ENCODE measurements around the gene AP2M1. TPM values are rescaled to one million over a fixed set of nuclear protein-coding genes. Genes with fewer than 3 reads are reported as not detected.

AP2M1 gene
- total and polyA plus RNA-seq, 2 donors (not counting 1 experiment from before 2014, with no cell fraction given), result 430 to 746 TPM

- no peak overlapping the region for H3K27ac ChIP-seq (ENCODE audit: insufficient read depth, low read length)
- peaks cover 4% of the 10 kb centered on the region for H3K4me1 ChIP-seq (ENCODE audit: control insufficient read depth, extremely low read depth, insufficient read depth, low read length)
- no peak overlapping the region for H2AFZ ChIP-seq (ENCODE audit: low read length)
- H3K9me3 ChIP-seq (ENCODE audit: control insufficient read depth, insufficient read depth, low read depth, low read length), result no peaks in the 10 kb centered on the region
- no peak overlapping the region for H3K4me3 ChIP-seq (replicated peaks in 1 of 4; ENCODE audit: control extremely low read depth in 1 of 4, insufficient read depth in 1 of 4, low read depth in 3 of 4, low read length in 4 of 4)
- peaks cover 30% of the 10 kb centered on the region for H3K79me2 ChIP-seq (ENCODE audit: control insufficient read depth, insufficient read depth, low read length)
- no peak overlapping the region for H3K4me2 ChIP-seq (ENCODE audit: extremely low read depth, insufficient read depth, low read length)
- TF ChIP-seq EZH2 (IDR thresholded peaks at IDR 0.05; ENCODE audit: low read length, missing control alignments) (no peak), CTCF (conservative IDR thresholded peaks at IDR 0.05 in 1 of 2, IDR thresholded peaks at IDR 0.05 in 1 of 2; ENCODE audit: low read depth in 1 of 2, low read length in 2 of 2) (no peak)
- DNase-seq (ENCODE audit: low read depth in 2 of 2), result no peak
- peaks cover 19% of the 10 kb centered on the region for H3K36me3 ChIP-seq (ENCODE audit: control insufficient read depth, insufficient read depth, low read length)
- H3K27me3 ChIP-seq (ENCODE audit: control insufficient read depth, insufficient read depth, low read length), result no peaks in the 10 kb centered on the region
- H4K20me1 ChIP-seq (ENCODE audit: control insufficient read depth, extremely low read depth, insufficient read depth, low read length), result no peaks in the 10 kb centered on the region
- no peak overlapping the region for H3K9ac ChIP-seq (ENCODE audit: insufficient read depth, low read length)
These were observed 34.2 kb upstream of the AP2M1 start for GRCh38 chr3:184140436-184140835.

- H3K36me3 ChIP-seq (ENCODE audit: control insufficient read depth, insufficient read depth, low read length), result peaks cover 21% of the 10 kb centered on the region
These were observed 32.5 kb upstream of the AP2M1 start for GRCh38 chr3:184142199-184142598.

GRCh38 chr3:184143327-184143726, 31.3 kb upstream of the AP2M1 start:
- H3K27ac ChIP-seq (ENCODE audit: insufficient read depth, low read length), result no peak overlapping the region
- no peak overlapping the region for H2AFZ ChIP-seq (ENCODE audit: low read length)
- no peak overlapping the region for H3K4me2 ChIP-seq (ENCODE audit: extremely low read depth, insufficient read depth, low read length)
- no peaks in the 10 kb centered on the region for H3K4me1 ChIP-seq (ENCODE audit: control insufficient read depth, extremely low read depth, insufficient read depth, low read length)
- peaks cover 3% of the 10 kb centered on the region for H3K79me2 ChIP-seq (ENCODE audit: control insufficient read depth, insufficient read depth, low read length)
- H3K36me3 ChIP-seq (ENCODE audit: control insufficient read depth, insufficient read depth, low read length), result peaks cover 21% of the 10 kb centered on the region
- no peaks in the 10 kb centered on the region for H4K20me1 ChIP-seq (ENCODE audit: control insufficient read depth, extremely low read depth, insufficient read depth, low read length)
- no peak overlapping the region for H3K9ac ChIP-seq (ENCODE audit: insufficient read depth, low read length)
- no peak for DNase-seq (ENCODE audit: low read depth in 2 of 2)
- no peaks in the 10 kb centered on the region for H3K9me3 ChIP-seq (ENCODE audit: control insufficient read depth, insufficient read depth, low read depth, low read length)
- no peaks in the 10 kb centered on the region for H3K27me3 ChIP-seq (ENCODE audit: control insufficient read depth, insufficient read depth, low read length)
- H3K4me3 ChIP-seq (replicated peaks in 1 of 4; ENCODE audit: control extremely low read depth in 1 of 4, insufficient read depth in 1 of 4, low read depth in 3 of 4, low read length in 4 of 4), result no peak overlapping the region
- TF ChIP-seq EZH2 (IDR thresholded peaks at IDR 0.05; ENCODE audit: low read length, missing control alignments) (no peak), CTCF (conservative IDR thresholded peaks at IDR 0.05 in 1 of 2, IDR thresholded peaks at IDR 0.05 in 1 of 2; ENCODE audit: low read depth in 1 of 2, low read length in 2 of 2) (no peak)

More at GRCh38 chr3:184142199-184142598, 32.5 kb upstream of the AP2M1 start:
- H3K4me3 ChIP-seq (replicated peaks in 1 of 4; ENCODE audit: control extremely low read depth in 1 of 4, insufficient read depth in 1 of 4, low read depth in 3 of 4, low read length in 4 of 4), result no peak overlapping the region
- H3K9ac ChIP-seq (ENCODE audit: insufficient read depth, low read length), result no peak overlapping the region
- H2AFZ ChIP-seq (ENCODE audit: low read length), result no peak overlapping the region
- H3K27me3 ChIP-seq (ENCODE audit: control insufficient read depth, insufficient read depth, low read length), result no peaks in the 10 kb centered on the region
- H3K79me2 ChIP-seq (ENCODE audit: control insufficient read depth, insufficient read depth, low read length), result peaks cover 12% of the 10 kb centered on the region
- no peak for DNase-seq (ENCODE audit: low read depth in 2 of 2)
- no peak overlapping the region for H3K27ac ChIP-seq (ENCODE audit: insufficient read depth, low read length)
- no peaks in the 10 kb centered on the region for H4K20me1 ChIP-seq (ENCODE audit: control insufficient read depth, extremely low read depth, insufficient read depth, low read length)
- H3K4me2 ChIP-seq (ENCODE audit: extremely low read depth, insufficient read depth, low read length), result no peak overlapping the region
- no peak for TF ChIP-seq EZH2 (IDR thresholded peaks at IDR 0.05; ENCODE audit: low read length, missing control alignments)
- no peak for TF ChIP-seq CTCF (conservative IDR thresholded peaks at IDR 0.05 in 1 of 2, IDR thresholded peaks at IDR 0.05 in 1 of 2; ENCODE audit: low read depth in 1 of 2, low read length in 2 of 2)
- no peaks in the 10 kb centered on the region for H3K4me1 ChIP-seq (ENCODE audit: control insufficient read depth, extremely low read depth, insufficient read depth, low read length)
- H3K9me3 ChIP-seq (ENCODE audit: control insufficient read depth, insufficient read depth, low read depth, low read length), result no peaks in the 10 kb centered on the region
